ENCODE measurements around the gene POLR2F.
"Not testable (repeated sequence)": the region's sequence is repeated elsewhere in the genome, so short reads cannot be mapped to it uniquely, and the experiment has no call there.

Gene POLR2F

DNA sequence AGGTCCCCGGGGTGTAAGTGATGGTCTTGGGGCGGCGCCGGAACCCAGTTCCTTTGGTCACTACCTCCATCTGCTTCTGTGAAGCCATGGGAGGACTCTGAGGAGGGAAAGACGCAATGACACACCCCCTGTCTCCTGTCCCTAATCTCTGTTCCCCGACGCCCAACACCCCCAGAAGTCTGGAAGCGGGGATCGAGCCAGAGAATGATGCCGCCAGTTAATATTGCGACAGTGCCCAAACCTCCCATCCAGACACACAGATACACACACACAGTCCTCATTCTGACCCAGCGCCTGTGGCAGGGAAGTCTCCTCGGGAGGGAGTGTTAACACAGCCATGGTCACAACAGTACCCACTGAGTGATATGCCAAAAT lies 450 bp upstream of the POLR2F start:
- Mint-ChIP-seq H3K9me3 (no peaks in the 10 kb centered on the region), H3K36me3 (ENCODE audit: low read depth) (peaks cover 22% of the 10 kb centered on the region), H3K27me3 (ENCODE audit: low read depth) (peaks cover 9% of the 10 kb centered on the region), H3K4me1 (peaks cover 21% of the 10 kb centered on the region), H3K4me3 (peak overlapping the region; percentile 96 to 99 (median 98)), H3K27ac (peak overlapping the region in 2 of 3 experiments; percentile 78 to 83)
- no peak for TF ChIP-seq CTCF (IDR thresholded peaks at IDR 0.05; ENCODE audit: unreplicated experiment in 3 of 3)

- H3K27ac Mint-ChIP-seq, result no peak overlapping the region
These were observed 1.2 kb downstream of the POLR2F start for GRCh38 chr22:37954686-37955085.

DNA sequence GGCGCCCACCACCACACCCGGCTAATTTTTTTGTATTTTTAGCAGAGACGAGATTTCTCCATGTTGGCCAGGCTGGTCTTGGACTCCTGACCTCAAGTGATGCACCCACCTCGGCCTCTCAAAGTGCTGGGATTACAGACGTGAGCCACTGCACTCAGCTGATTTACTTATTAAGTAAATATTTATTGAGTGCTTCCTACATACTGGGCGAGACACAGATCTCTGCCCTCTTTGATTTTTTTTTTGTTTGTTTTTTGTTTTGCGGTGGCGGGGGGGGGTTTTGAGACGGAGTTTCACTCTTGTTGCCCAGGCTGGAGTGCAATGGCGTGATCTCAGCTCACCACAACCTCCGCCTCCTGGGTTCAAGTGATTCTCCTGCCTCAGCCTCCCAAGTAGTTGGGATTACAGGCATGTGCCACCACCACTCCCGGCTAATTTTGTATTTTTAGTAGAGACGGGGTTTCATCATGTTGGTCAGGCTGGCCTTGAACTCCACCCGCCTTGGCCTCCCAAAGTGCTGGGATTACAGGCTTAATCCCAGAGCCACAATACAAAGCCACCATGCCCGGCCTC lies 2.4 kb downstream of the POLR2F start:
- H3K9me3 Mint-ChIP-seq; H3K27me3 Mint-ChIP-seq (ENCODE audit: low read depth); H3K27ac Mint-ChIP-seq: not testable (repeated sequence)
- Mint-ChIP-seq H3K36me3 (ENCODE audit: low read depth) (peaks cover 40% of the 10 kb centered on the region), H3K4me3 (peak overlapping the region in 1 of 3 experiments; percentile 9), H3K4me1 (peaks cover 21% of the 10 kb centered on the region)

More at GRCh38 chr22:37954686-37955085, 1.2 kb downstream of the POLR2F start:
- H3K9me3 Mint-ChIP-seq, result no peaks in the 10 kb centered on the region
- no peak for TF ChIP-seq CTCF (IDR thresholded peaks at IDR 0.05; ENCODE audit: unreplicated experiment in 3 of 3)
- H3K4me1 Mint-ChIP-seq, result peaks cover 21% of the 10 kb centered on the region
- peaks cover 9% of the 10 kb centered on the region for H3K27me3 Mint-ChIP-seq (ENCODE audit: low read depth)
- H3K36me3 Mint-ChIP-seq (ENCODE audit: low read depth), result peaks cover 37% of the 10 kb centered on the region
- H3K4me3 Mint-ChIP-seq, result peak overlapping the region; percentile 96 to 99 (median 98)

GRCh38 chr22:37957232-37957631 lies 3.7 kb downstream of the POLR2F start:
- Mint-ChIP-seq H3K4me3 (peak overlapping the region; percentile 50 to 73 (median 64)), H3K36me3 (ENCODE audit: low read depth) (peaks cover 53% of the 10 kb centered on the region), H3K27me3 (ENCODE audit: low read depth) (peaks cover 5% of the 10 kb centered on the region), H3K4me1 (peaks cover 17% of the 10 kb centered on the region), H3K27ac (no peak overlapping the region), H3K9me3 (no peaks in the 10 kb centered on the region)
- TF ChIP-seq CTCF (IDR thresholded peaks at IDR 0.05; ENCODE audit: unreplicated experiment in 3 of 3), result no peak

GRCh38 chr22:37959231-37959825 lies 5.8 kb downstream of the POLR2F start:
- Mint-ChIP-seq H3K27me3 (ENCODE audit: low read depth) (no peaks in the 10 kb centered on the region), H3K27ac (no peak overlapping the region), H3K4me3 (no peak overlapping the region), H3K9me3 (no peaks in the 10 kb centered on the region), H3K36me3 (ENCODE audit: low read depth) (peaks cover 60% of the 10 kb centered on the region), H3K4me1 (peaks cover 8% of the 10 kb centered on the region)
- no peak for TF ChIP-seq CTCF (IDR thresholded peaks at IDR 0.05; ENCODE audit: unreplicated experiment in 3 of 3)

DNA sequence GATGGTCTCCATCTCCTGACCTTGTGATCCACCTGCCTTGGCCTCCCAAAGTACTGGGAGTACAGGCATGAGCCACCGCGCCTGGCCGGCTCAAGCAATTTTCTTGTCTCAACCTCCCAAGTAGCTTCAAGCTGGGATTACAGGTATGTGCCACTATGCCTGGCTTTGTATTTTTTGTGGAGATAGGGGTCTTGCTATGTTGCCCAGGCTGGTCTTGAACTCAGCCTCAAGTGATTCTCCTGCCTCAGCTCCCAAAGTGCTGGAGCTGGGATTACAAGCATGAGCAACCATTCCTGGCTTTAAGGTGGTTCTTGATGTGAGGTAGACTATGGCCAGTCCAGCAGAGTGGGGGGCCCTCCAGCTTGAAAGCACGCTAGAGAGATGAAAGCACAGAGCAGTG lies 7.6 kb downstream of the POLR2F start:
- H3K4me1 Mint-ChIP-seq, result peaks cover 8% of the 10 kb centered on the region
- H3K27ac Mint-ChIP-seq, result no peak overlapping the region
- H3K27me3 Mint-ChIP-seq (ENCODE audit: low read depth), result no peaks in the 10 kb centered on the region
- H3K36me3 Mint-ChIP-seq (ENCODE audit: low read depth), result peaks cover 54% of the 10 kb centered on the region
- TF ChIP-seq CTCF (IDR thresholded peaks at IDR 0.05; ENCODE audit: unreplicated experiment in 3 of 3), result no peak
- H3K4me3 Mint-ChIP-seq, result no peak overlapping the region
- H3K9me3 Mint-ChIP-seq, result no peaks in the 10 kb centered on the region
